MCF 10A (cell line): Measurements from ENCODE around the gene BRMS1L. TPM values are rescaled to one million over a fixed set of nuclear protein-coding genes. Genes with fewer than 3 reads are reported as not detected.

Experiments
- BruUV-seq: library from RNA; stranded (reverse); fragments of 400-500 nt; replicated peaks from 2 replicates; lab custom pipeline; 2021; lab: Mats Ljungman, UMichigan
- CTCF ChIA-PET: fragments of 300-600 bp; sonication (Branson Sonifier 250); formaldehyde crosslinking; extraction: SDS; loops from one replicate; lab custom pipeline; 2021; ENCODE audit warnings: antibody characterized with exemption, inconsistent platforms; lab: Yijun Ruan, JAX
- POLR2A ChIA-PET: fragments of 300-600, 350-650 bp; sonication (Branson Sonifier 250); formaldehyde crosslinking; extraction: SDS; loops from one replicate; lab custom pipeline; 2020; ENCODE audit warnings: antibody characterized with exemption, inconsistent platforms; lab: Yijun Ruan, JAX
- DNase-seq: peaks from one replicate; pipeline ENCODE4 v3.0.0-alpha.2; 2018; ENCODE audit not compliant: unreplicated experiment
- H3K27ac Mint-ChIP-seq: one replicate; pipeline ENCODE4 v1.8.0; 2022; ENCODE audit warnings: mild to moderate bottlenecking, low read depth, mixed read lengths; ENCODE audit not compliant: unreplicated experiment
- H3K27me3 Mint-ChIP-seq: one replicate; pipeline ENCODE4 v1.8.0; 2022; ENCODE audit warnings: mixed read lengths; ENCODE audit not compliant: insufficient read depth, unreplicated experiment
- H3K36me3 Mint-ChIP-seq: one replicate; pipeline ENCODE4 v1.8.0; 2022; ENCODE audit warnings: mild to moderate bottlenecking, moderate library complexity, mixed read lengths; ENCODE audit not compliant: insufficient read depth, unreplicated experiment
- H3K4me1 Mint-ChIP-seq: one replicate; pipeline ENCODE4 v1.8.0; 2022; ENCODE audit warnings: mixed read lengths; ENCODE audit not compliant: insufficient read depth, unreplicated experiment
- H3K4me3 Mint-ChIP-seq: one replicate; pipeline ENCODE4 v1.8.0; 2022; ENCODE audit warnings: mild to moderate bottlenecking, moderate library complexity, mixed read lengths; ENCODE audit not compliant: unreplicated experiment
- H3K9me3 Mint-ChIP-seq: one replicate; pipeline ENCODE4 v1.8.0; 2022; ENCODE audit warnings: mixed read lengths; ENCODE audit not compliant: unreplicated experiment
- intact Hi-C: fragments of 100-400 bp; cut with micrococcal nuclease; formaldehyde crosslinking; loops from 2 replicates; pipeline ENCODE4 v1.14.1; 2022
- total RNA-seq: library from RNA; stranded (reverse); gene quantifications from 2 replicates; pipeline ENCODE4 v1.2.3, GENCODE V29; 2022
- TF ChIP-seq, protein P1 (sequence below): fragments of 200-600 bp; IDR thresholded peaks from one replicate; pipeline ENCODE4 v1.8.0; 2022; ENCODE audit warnings: antibody characterized with exemption, mild to moderate bottlenecking; ENCODE audit not compliant: unreplicated experiment

The BRMS1L gene
- total RNA-seq, 1 experiment from 2014 or later = 10.8 TPM

DNA sequence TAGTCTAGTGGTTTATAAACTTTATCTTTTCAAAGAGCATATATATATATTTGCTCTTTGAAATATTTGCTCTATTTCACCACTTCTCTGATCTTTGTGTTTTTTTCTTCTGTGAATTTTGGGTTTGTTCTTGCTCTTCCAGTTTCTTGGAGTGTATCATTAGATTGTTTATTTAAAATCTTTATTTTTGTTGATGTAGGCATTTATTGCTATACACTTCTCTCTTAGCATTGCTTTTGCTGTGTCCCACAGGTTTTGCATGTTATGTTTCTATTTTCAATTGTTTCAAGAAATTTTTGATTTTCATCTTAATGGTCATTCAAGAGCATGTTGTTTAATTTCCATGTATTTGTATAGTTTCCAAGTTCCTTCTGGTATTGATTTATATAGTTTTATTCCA, 69.1 kb downstream of the BRMS1L start:
- Mint-ChIP-seq H3K4me3 (no peak overlapping the region), H3K9me3 (peaks cover 11% of the 10 kb centered on the region), H3K27me3 (no peaks in the 10 kb centered on the region), H3K27ac (no peak overlapping the region), H3K4me1 (no peaks in the 10 kb centered on the region), H3K36me3 (no peaks in the 10 kb centered on the region)
- DNase-seq = no peak
- intact Hi-C loops = no loop called here
- no TSS peak for BruUV-seq
- TF ChIP-seq, protein P1, sequence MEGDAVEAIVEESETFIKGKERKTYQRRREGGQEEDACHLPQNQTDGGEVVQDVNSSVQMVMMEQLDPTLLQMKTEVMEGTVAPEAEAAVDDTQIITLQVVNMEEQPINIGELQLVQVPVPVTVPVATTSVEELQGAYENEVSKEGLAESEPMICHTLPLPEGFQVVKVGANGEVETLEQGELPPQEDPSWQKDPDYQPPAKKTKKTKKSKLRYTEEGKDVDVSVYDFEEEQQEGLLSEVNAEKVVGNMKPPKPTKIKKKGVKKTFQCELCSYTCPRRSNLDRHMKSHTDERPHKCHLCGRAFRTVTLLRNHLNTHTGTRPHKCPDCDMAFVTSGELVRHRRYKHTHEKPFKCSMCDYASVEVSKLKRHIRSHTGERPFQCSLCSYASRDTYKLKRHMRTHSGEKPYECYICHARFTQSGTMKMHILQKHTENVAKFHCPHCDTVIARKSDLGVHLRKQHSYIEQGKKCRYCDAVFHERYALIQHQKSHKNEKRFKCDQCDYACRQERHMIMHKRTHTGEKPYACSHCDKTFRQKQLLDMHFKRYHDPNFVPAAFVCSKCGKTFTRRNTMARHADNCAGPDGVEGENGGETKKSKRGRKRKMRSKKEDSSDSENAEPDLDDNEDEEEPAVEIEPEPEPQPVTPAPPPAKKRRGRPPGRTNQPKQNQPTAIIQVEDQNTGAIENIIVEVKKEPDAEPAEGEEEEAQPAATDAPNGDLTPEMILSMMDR = no peak
- ChIA-PET POLR2A (no interaction called here), CTCF (no interaction called here)

DNA sequence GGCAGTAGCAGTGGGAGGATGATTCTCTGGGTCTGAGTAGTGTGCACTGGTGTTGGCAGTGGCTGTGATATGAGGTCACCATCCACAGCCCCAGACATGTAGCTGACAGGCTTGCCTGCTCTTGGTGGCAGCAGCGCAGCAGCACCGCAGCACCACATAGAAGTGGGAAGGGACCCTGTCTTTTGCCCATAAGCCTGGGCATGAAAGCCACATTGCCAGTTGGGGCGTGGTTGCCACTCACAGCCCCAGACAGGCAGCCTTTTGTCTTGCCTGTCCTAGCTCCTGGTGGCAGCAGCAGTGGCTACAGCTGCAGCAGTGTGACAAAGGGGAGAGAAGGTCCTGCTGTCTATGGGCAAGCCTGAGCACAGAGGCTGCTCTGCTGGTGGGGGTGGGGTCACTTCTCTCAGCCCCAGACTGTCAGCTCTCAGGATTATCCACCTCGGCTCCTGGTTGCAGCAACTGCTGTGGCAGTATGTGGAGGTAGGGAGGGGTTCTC, 71.5 kb downstream of the BRMS1L start:
- ChIA-PET POLR2A (no interaction called here), CTCF (interaction anchor here (1.0 kb wide), 1 partner anchor 14 kb away, joined by 4 read pairs; no protein-coding TSS in a partner anchor)
- no peaks in the 10 kb centered on the region for H3K36me3 Mint-ChIP-seq
- TF ChIP-seq, protein P1 = no peak
- no peaks in the 10 kb centered on the region for H3K27me3 Mint-ChIP-seq
- H3K4me1 Mint-ChIP-seq = no peaks in the 10 kb centered on the region
- BruUV-seq = no TSS peak
- no peak overlapping the region for H3K4me3 Mint-ChIP-seq
- no peak overlapping the region for H3K27ac Mint-ChIP-seq
- intact Hi-C loops = no loop called here
- peaks cover 11% of the 10 kb centered on the region for H3K9me3 Mint-ChIP-seq
- no peak for DNase-seq

DNA sequence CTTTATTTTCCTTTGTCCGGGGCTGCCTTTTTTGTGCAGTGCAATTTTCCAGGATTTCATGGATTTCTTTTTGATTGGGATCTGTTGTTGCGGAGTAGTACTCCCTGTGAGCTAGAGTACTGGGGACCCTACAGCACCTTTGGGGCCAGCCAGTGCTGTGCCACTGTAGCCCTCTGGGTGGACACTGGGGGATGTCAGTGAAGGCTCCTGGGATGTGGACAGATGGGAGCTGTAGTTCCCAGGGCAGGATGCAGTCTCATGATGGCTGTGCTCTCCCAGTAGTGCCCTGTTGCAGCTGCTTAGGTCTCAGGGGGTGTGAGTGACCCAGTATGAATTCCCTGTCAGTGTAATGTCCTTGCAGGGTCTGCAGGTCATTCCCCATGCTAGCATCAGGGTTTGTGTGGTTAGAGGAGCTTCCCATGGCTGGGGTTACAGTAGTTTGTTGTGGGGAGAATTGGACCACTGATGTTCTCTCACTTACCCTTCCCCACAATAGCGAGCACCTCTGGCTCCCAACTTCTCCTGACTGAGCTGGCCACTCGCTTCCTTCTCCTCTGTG, 72.2 kb downstream of the BRMS1L start:
- TF ChIP-seq, protein P1 = no peak
- Mint-ChIP-seq H3K9me3 (peaks cover 11% of the 10 kb centered on the region), H3K27me3 (no peaks in the 10 kb centered on the region), H3K27ac (no peak overlapping the region), H3K4me3 (no peak overlapping the region), H3K4me1 (no peaks in the 10 kb centered on the region), H3K36me3 (no peaks in the 10 kb centered on the region)
- no peak for DNase-seq
- POLR2A ChIA-PET = no interaction called here
- intact Hi-C loops = no loop called here
- BruUV-seq = no TSS peak
- CTCF ChIA-PET = interaction anchor here (1.0 kb wide), 1 partner anchor 14 kb away, joined by 4 read pairs; no protein-coding TSS in a partner anchor

DNA sequence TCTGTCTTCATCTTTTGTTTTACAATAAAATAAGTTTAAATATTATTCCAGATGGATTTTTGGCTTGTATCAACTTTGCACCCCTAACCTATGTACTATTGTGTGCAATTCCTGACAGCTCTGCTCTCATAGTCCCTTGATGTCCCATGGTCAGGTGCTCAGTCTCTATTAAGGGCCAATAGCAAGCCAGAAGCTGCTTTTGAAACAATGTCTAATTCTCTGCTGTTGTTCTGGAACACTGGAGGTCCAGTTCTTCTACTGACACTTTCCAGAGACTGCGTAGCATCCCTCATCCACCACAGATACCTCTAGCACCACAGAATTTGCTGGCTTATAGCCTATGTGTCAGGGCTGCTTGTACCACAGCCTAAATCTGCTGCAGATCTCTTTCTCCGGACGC, 74.6 kb downstream of the BRMS1L start:
- Mint-ChIP-seq H3K9me3 (no peaks in the 10 kb centered on the region), H3K36me3 (no peaks in the 10 kb centered on the region), H3K27me3 (no peaks in the 10 kb centered on the region), H3K4me1 (no peaks in the 10 kb centered on the region), H3K27ac (no peak overlapping the region), H3K4me3 (no peak overlapping the region)
- no peak for DNase-seq
- intact Hi-C loops = no loop called here
- CTCF ChIA-PET = interaction anchor here (0.5 kb wide), 1 partner anchor 51 kb away, joined by 4 read pairs; no protein-coding TSS in a partner anchor
- POLR2A ChIA-PET = no interaction called here
- no TSS peak for BruUV-seq
- TF ChIP-seq, protein P1 = no peak
